ENCODE results near the gene CTSC. TPM values are rescaled to one million over a fixed set of nuclear protein-coding genes. Genes with fewer than 3 reads are reported as not detected.

Gene CTSC
- total RNA-seq, 3 donors from 2014 or later (not counting 1 experiment from before 2014, with no cell fraction given), result 182 to 275 (median 227) TPM

DNA sequence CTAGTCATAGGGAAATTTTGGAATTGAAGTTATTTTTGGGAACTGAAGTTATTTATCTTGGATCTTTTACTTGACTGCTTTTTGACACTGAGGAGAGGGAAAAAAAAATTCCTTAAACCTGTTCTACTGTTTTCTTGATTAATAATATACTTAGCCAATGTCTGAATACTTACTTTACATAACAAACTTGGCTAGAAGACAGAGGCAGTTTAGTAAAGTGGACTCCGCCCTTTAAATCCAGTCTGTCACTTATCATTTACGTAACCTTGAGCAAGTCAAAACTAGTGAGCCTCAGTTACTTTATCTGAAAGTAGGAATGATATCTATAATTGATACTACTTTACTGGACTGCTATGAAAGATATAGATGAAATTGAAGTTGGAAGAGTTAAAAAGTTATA is 19.5 kb downstream of the CTSC start:
- Histone ChIP-seq H3K4me3 (ENCODE audit: low read length) (no peak overlapping the region), H3K27me3 (ENCODE audit: control insufficient read depth, insufficient read depth, low read length) (no peaks in the 10 kb centered on the region), H3K4me1 (ENCODE audit: control insufficient read depth, insufficient read depth, low read length) (peaks cover 5% of the 10 kb centered on the region), H3K9me3 (ENCODE audit: control insufficient read depth, insufficient read depth, low read length) (no peaks in the 10 kb centered on the region), H3K27ac (ENCODE audit: low read length) (no peak overlapping the region), H3K36me3 (ENCODE audit: control insufficient read depth, insufficient read depth, low read length) (peaks cover 32% of the 10 kb centered on the region)
- no peak overlapping the region for H3K4me3 Mint-ChIP-seq
- no peak for TF ChIP-seq CTCF (IDR thresholded peaks at IDR 0.05)
- H3K27ac Mint-ChIP-seq, result peak overlapping the region; percentile 16 to 81
- no peaks in the 10 kb centered on the region for H3K27me3 Mint-ChIP-seq (ENCODE audit: low read depth in 2 of 2)
- no peaks in the 10 kb centered on the region for H3K9me3 Mint-ChIP-seq
- intact Hi-C loops (cut with micrococcal nuclease), result no loop called here
- H3K36me3 Mint-ChIP-seq, result peaks cover 18% of the 10 kb centered on the region
- 100% methylated on average over 2 of the region's 2 CpGs for WGBS (ENCODE audit: insufficient coverage)
- no peak for DNase-seq
- ATAC-seq, result no peak
- H3K4me1 Mint-ChIP-seq, result peaks cover 76 to 81% of the 10 kb centered on the region in 2 donors

DNA sequence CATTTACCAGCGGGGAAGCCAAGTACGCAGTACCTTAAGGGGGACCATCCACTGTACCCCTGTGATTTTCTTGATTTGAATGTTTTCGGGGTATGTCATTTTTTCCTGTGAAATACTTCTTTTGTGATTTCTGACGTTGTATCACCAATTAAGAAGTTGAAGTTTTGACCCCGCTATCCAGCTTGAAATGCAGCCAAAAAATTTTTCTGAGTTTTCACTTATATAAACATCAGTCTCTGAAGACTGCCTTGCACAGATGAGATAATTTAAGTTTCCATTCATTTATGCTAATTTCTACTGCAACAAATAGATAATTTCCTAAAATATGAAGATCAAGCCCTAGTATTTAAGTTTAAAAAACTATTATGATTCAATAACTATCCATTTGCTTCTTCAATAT is 20.0 kb downstream of the CTSC start:
- Histone ChIP-seq H3K27ac (ENCODE audit: low read length) (no peak overlapping the region), H3K27me3 (ENCODE audit: control insufficient read depth, insufficient read depth, low read length) (no peaks in the 10 kb centered on the region), H3K4me1 (ENCODE audit: control insufficient read depth, insufficient read depth, low read length) (peaks cover 8% of the 10 kb centered on the region), H3K9me3 (ENCODE audit: control insufficient read depth, insufficient read depth, low read length) (no peaks in the 10 kb centered on the region), H3K4me3 (ENCODE audit: low read length) (no peak overlapping the region), H3K36me3 (ENCODE audit: control insufficient read depth, insufficient read depth, low read length) (peaks cover 32% of the 10 kb centered on the region)
- WGBS (ENCODE audit: insufficient coverage), result 89% methylated on average over 5 of the region's 5 CpGs
- no peak for TF ChIP-seq CTCF (IDR thresholded peaks at IDR 0.05)
- peaks cover 18% of the 10 kb centered on the region for H3K36me3 Mint-ChIP-seq
- peaks cover 76 to 81% of the 10 kb centered on the region in 2 donors for H3K4me1 Mint-ChIP-seq
- intact Hi-C loops (cut with micrococcal nuclease), result no loop called here
- no peak for ATAC-seq
- no peaks in the 10 kb centered on the region for H3K27me3 Mint-ChIP-seq (ENCODE audit: low read depth in 2 of 2)
- no peak overlapping the region for H3K4me3 Mint-ChIP-seq
- H3K9me3 Mint-ChIP-seq, result no peaks in the 10 kb centered on the region
- H3K27ac Mint-ChIP-seq, result peak overlapping the region in 1 of 2 donors; percentile 81
- no peak for DNase-seq

DNA sequence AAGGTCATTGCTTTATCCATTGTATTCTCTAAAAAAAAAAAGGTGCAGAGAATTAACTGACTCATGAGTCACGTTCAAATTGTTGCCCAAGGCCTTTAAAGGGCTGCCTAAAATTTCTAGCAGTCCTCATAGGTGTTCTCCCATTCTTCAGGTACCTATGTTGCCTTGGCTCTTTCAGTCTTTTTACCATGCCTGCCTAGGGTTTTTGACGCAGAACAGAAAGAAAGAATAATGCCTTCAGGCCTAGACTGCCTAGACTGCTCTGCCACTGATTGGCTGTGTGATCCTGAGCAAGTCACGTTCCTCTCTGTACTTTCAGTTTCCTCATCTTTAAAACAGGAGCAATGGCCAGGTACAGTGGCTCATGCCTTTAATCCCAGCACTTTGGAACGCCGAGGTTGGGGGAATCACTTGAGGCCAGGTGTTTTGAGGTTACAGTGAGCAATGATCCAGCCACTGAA is 21.5 kb downstream of the CTSC start:
- Mint-ChIP-seq H3K36me3 (peaks cover 10% of the 10 kb centered on the region), H3K4me1 (peaks cover 78 to 83% of the 10 kb centered on the region in 2 donors)

More for the DNA sequence above, 21.5 kb downstream of the CTSC start:
- intact Hi-C loops (cut with micrococcal nuclease), result no loop called here
- Mint-ChIP-seq H3K27me3 (ENCODE audit: low read depth in 2 of 2) (no peaks in the 10 kb centered on the region), H3K9me3 (no peaks in the 10 kb centered on the region), H3K27ac (peak overlapping the region; percentile 81 to 90), H3K4me3 (no peak overlapping the region)
- Histone ChIP-seq H3K9me3 (ENCODE audit: control insufficient read depth, insufficient read depth, low read length) (no peaks in the 10 kb centered on the region), H3K27me3 (ENCODE audit: control insufficient read depth, insufficient read depth, low read length) (no peaks in the 10 kb centered on the region), H3K27ac (ENCODE audit: low read length) (no peak overlapping the region), H3K4me3 (ENCODE audit: low read length) (no peak overlapping the region), H3K4me1 (ENCODE audit: control insufficient read depth, insufficient read depth, low read length) (peaks cover 15% of the 10 kb centered on the region), H3K36me3 (ENCODE audit: control insufficient read depth, insufficient read depth, low read length) (peaks cover 27% of the 10 kb centered on the region)
- 91% methylated on average over 5 of the region's 5 CpGs for WGBS (ENCODE audit: insufficient coverage)
- no peak for TF ChIP-seq CTCF (IDR thresholded peaks at IDR 0.05)
- no peak for DNase-seq
- ATAC-seq, result no peak

Data from natural killer cell (primary cell).